Endothelial cell of umbilical vein (primary cell): ENCODE results near the gene KIF25. TPM values are rescaled to one million over a fixed set of nuclear protein-coding genes. Genes with fewer than 3 reads are reported as not detected.

Experiments used
- BruUV-seq: library from RNA; stranded (reverse); fragments of 400-500 nt; replicated peaks from 2 replicates; lab custom pipeline; 2021; lab: Mats Ljungman, UMichigan
- CTCF ChIA-PET: fragments of 300-600, 350-600 bp; sonication (Branson Sonifier 250); formaldehyde crosslinking; loops from one replicate; lab custom pipeline; 2021; ENCODE audit warnings: antibody characterized with exemption, inconsistent platforms; lab: Charles Lee
- POLR2A ChIA-PET: fragments of 300-600, 350-600 bp; sonication (Branson Sonifier 250); formaldehyde crosslinking; loops from one replicate; lab custom pipeline; 2021; ENCODE audit warnings: antibody characterized with exemption, inconsistent platforms; lab: Charles Lee
- DNase-seq: peaks from one replicate; pipeline ENCODE4 v3.0.0-alpha.2; 2011; ENCODE audit warnings: low read depth, low spot score
- FAIRE-seq: peaks from 2 replicates; lab custom pipeline; 2011; peaks lifted over from hg19 to GRCh38; lab: Jason Lieb, UNC
- H2AFZ ChIP-seq: 2 replicates; pipeline ENCODE4 v1.6.0; 2012; ENCODE audit warnings: low read depth, low read length, control low read depth, inconsistent platforms
- H3K27ac ChIP-seq: 2 replicates; pipeline ENCODE4 v1.5.1; 2011; ENCODE audit warnings: low read depth, mild to moderate bottlenecking, control low read depth, low read length, moderate library complexity; ENCODE audit not compliant: insufficient read depth
- H3K27me3 ChIP-seq, 2 experiments: 2 replicates each; pipeline versions ENCODE4 v1.6.0 to v1.6.1; 2011; ENCODE audit warnings: low read length in 2 of 2, mixed read lengths in 1 of 2; ENCODE audit not compliant: control insufficient read depth in 2 of 2, insufficient read depth in 2 of 2
- H3K36me3 ChIP-seq, 2 experiments: 2 replicates in 1 of 2; 3 replicates in 1 of 2; pipeline ENCODE4 v1.5.1; 2011; ENCODE audit warnings: low read length in 2 of 2, mild to moderate bottlenecking in 1 of 2, moderate library complexity in 1 of 2; ENCODE audit not compliant: control insufficient read depth in 2 of 2, insufficient read depth in 2 of 2; ENCODE audit errors: extremely low read depth in 1 of 2
- H3K4me1 ChIP-seq: 3 replicates; pipeline ENCODE4 v1.5.1; 2011; ENCODE audit warnings: mild to moderate bottlenecking, low read length; ENCODE audit not compliant: control insufficient read depth, insufficient read depth; ENCODE audit errors: extremely low read depth
- H3K4me2 ChIP-seq: 2 replicates; pipeline ENCODE4 v1.6.1; 2011; ENCODE audit warnings: low read length, control low read depth, mixed read lengths; ENCODE audit not compliant: insufficient read depth
- H3K4me3 ChIP-seq, 3 experiments: fragments of 200-600 bp in 1 of 3; sonication (generic), shearing (Covaris generic) in 1 of 3; replicated peaks in 1 of 3; 2 replicates each; pipeline ENCODE4 v1.5.1; 2011 to 2016; ENCODE audit warnings: control low read depth in 3 of 3, low read length in 3 of 3, mild to moderate bottlenecking in 2 of 3, inconsistent platforms in 1 of 3, low read depth in 1 of 3, moderate library complexity in 1 of 3; ENCODE audit not compliant: insufficient read depth in 1 of 3
- H3K79me2 ChIP-seq: 2 replicates; pipeline ENCODE4 v1.6.0; 2012; ENCODE audit warnings: low read length, inconsistent platforms; ENCODE audit not compliant: control insufficient read depth, insufficient read depth
- H3K9ac ChIP-seq: replicated peaks from 2 replicates; pipeline ENCODE3; 2011; ENCODE audit warnings: low read length, control low read depth; ENCODE audit not compliant: insufficient read depth; ENCODE audit errors: extremely low read depth
- H3K9me1 ChIP-seq: replicated peaks from 3 replicates; pipeline ENCODE4 v1.6.0; 2011; ENCODE audit warnings: mild to moderate bottlenecking, low read length; ENCODE audit not compliant: control insufficient read depth, insufficient read depth; ENCODE audit errors: extremely low read depth
- H3K9me3 ChIP-seq: replicated peaks from 2 replicates; pipeline ENCODE4 v1.5.1; 2012; ENCODE audit warnings: low read length, inconsistent platforms; ENCODE audit not compliant: control insufficient read depth, insufficient read depth
- H4K20me1 ChIP-seq: replicated peaks from 2 replicates; pipeline ENCODE3; 2011; ENCODE audit warnings: mild to moderate bottlenecking, low read length; ENCODE audit not compliant: control insufficient read depth, insufficient read depth; ENCODE audit errors: extremely low read depth
- EZH2 ChIP-seq: IDR thresholded peaks from 2 replicates; pipeline ENCODE4 v1.6.1; 2012; ENCODE audit warnings: borderline replicate concordance, low read depth, mild to moderate bottlenecking, moderate library complexity, low read length, inconsistent platforms; ENCODE audit not compliant: severe bottlenecking
- FOS ChIP-seq: IDR thresholded peaks from 2 replicates; pipeline ENCODE4 v1.6.1; 2011; ENCODE audit warnings: mild to moderate bottlenecking, low read length, moderate library complexity, borderline replicate concordance; ENCODE audit not compliant: insufficient read depth
- GATA2 ChIP-seq: IDR thresholded peaks from 2 replicates; pipeline ENCODE4 v1.7.0; 2011; ENCODE audit warnings: low read depth, mild to moderate bottlenecking, moderate library complexity, mixed read lengths, low read length; ENCODE audit not compliant: insufficient read length, insufficient read depth
- JUN ChIP-seq: IDR thresholded peaks from 2 replicates; pipeline ENCODE4 v1.6.1; 2011; ENCODE audit warnings: borderline replicate concordance, low read depth; ENCODE audit not compliant: insufficient read length, insufficient read depth
- MYC ChIP-seq: IDR thresholded peaks from one replicate; pipeline ENCODE4 v1.6.1; 2011; ENCODE audit warnings: mild to moderate bottlenecking, low read depth, low read length
- POLR2A ChIP-seq: IDR thresholded peaks from 2 replicates; pipeline ENCODE4 v1.6.1; 2012; ENCODE audit warnings: low read depth, mild to moderate bottlenecking, control low read depth, low read length
- POLR2AphosphoS5 ChIP-seq: IDR thresholded peaks from 2 replicates; pipeline ENCODE4 v1.6.1; 2012; ENCODE audit warnings: low read depth, mild to moderate bottlenecking, control low read depth, low read length, moderate library complexity; ENCODE audit not compliant: insufficient read depth
- dilution Hi-C: fragments of 300-500 bp; cut with MboI; formaldehyde crosslinking; loops from one replicate; pipeline ENCODE4 v1.15.0; 2019; ENCODE audit warnings: low sequenced_read_pairs; ENCODE audit not compliant: extremely low pct_ligation_motif_present
- intact Hi-C: fragments of 100-400 bp; cut with micrococcal nuclease; formaldehyde crosslinking; loops from one replicate; pipeline ENCODE4 v1.10.0; 2022
- polyA plus RNA-seq, 4 experiments: library from polyadenylated mRNA; depleted of rRNA in 3 of 4; stranded (reverse) in 3 of 4; unstranded in 1 of 4; fragments of >200 nt; gene quantifications; 2 replicates each; pipeline versions ENCODE4 v1.2.1 to v1.2.3, GENCODE V29; 2011 to 2012; ENCODE audit warnings: missing spikeins in 1 of 4
- total RNA-seq: library from RNA; stranded (reverse); gene quantifications from 2 replicates; pipeline ENCODE4 v1.2.3, GENCODE V29; 2021
- TF ChIP-seq, protein P1 (sequence below): IDR thresholded peaks from 2 replicates; pipeline ENCODE4 v1.6.1; 2011; ENCODE audit not compliant: insufficient read depth, insufficient read length
- TF ChIP-seq, protein P2 (sequence below), 2 donors: IDR thresholded peaks; 1 replicate in 1 of 2; 2 replicates in 1 of 2; pipeline ENCODE4 v1.5.1; 2011; ENCODE audit warnings: low read length in 2 of 2, mild to moderate bottlenecking in 2 of 2, moderate library complexity in 2 of 2, control low read depth in 1 of 2, inconsistent platforms in 1 of 2, low read depth in 1 of 2; ENCODE audit not compliant: insufficient read depth in 1 of 2; ENCODE audit errors: extremely low read depth in 1 of 2

KIF25 gene
- total and polyA plus RNA-seq, 2 donors (not counting 3 experiments of a cell fraction or from before 2014, with no cell fraction given): not detected

DNA sequence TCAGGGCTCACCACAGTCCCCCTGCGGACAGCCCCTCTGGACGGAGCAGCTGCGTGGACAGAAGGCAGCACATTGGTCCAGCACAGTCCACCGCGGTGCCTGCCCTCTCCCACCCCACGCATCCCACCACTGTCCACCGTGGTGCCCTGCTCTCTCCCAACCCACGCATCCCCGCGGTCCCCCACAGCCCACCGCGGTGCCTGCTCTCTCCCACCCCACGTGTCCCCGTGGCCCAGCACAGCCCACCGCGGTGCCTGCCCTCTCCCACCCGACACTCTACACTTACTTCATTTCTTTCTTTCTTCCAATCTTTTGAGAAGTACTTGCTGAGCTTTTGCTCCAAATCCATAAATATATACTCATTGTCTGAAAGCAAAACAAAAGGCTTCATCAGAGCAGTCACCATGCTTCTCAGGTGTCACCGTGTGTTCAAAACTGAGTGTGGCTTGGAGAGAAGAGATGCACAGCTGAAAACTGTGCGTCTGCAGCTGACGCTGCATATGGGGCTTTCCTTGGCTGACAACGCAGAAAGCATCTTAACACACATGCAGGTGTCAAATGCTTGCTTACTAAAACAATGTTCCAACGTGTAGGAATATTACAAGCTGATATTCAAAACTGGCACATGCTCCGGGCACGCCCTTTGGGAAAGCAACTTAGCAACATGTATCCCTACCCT, 69.7 kb downstream of the KIF25 start:
- CTCF ChIA-PET: no interaction called here

More for the DNA sequence above, 69.7 kb downstream of the KIF25 start:
- H3K9ac ChIP-seq: no peak overlapping the region
- no peaks in the 10 kb centered on the region for H3K79me2 ChIP-seq
- H3K27me3 ChIP-seq: no peaks in the 10 kb centered on the region
- dilution Hi-C loops (no loop called here), intact Hi-C loops (no loop called here)
- H3K4me2 ChIP-seq: no peak overlapping the region
- no peaks in the 10 kb centered on the region for H3K4me1 ChIP-seq
- no peak overlapping the region for H2AFZ ChIP-seq
- H3K9me1 ChIP-seq: no peaks in the 10 kb centered on the region
- H3K27ac ChIP-seq: no peak overlapping the region
- no peaks in the 10 kb centered on the region for H3K9me3 ChIP-seq
- POLR2A ChIA-PET: no interaction called here
- no peak for DNase-seq
- H3K36me3 ChIP-seq: no peaks in the 10 kb centered on the region
- H3K4me3 ChIP-seq: no peak overlapping the region
- H4K20me1 ChIP-seq: no peaks in the 10 kb centered on the region
- no peak for FAIRE-seq
- TF ChIP-seq, protein P1, sequence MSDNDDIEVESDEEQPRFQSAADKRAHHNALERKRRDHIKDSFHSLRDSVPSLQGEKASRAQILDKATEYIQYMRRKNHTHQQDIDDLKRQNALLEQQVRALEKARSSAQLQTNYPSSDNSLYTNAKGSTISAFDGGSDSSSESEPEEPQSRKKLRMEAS: no peak
- no peak for TF ChIP-seq FOS
- no peak for TF ChIP-seq GATA2
- TF ChIP-seq POLR2AphosphoS5: no peak
- TF ChIP-seq, protein P2, sequence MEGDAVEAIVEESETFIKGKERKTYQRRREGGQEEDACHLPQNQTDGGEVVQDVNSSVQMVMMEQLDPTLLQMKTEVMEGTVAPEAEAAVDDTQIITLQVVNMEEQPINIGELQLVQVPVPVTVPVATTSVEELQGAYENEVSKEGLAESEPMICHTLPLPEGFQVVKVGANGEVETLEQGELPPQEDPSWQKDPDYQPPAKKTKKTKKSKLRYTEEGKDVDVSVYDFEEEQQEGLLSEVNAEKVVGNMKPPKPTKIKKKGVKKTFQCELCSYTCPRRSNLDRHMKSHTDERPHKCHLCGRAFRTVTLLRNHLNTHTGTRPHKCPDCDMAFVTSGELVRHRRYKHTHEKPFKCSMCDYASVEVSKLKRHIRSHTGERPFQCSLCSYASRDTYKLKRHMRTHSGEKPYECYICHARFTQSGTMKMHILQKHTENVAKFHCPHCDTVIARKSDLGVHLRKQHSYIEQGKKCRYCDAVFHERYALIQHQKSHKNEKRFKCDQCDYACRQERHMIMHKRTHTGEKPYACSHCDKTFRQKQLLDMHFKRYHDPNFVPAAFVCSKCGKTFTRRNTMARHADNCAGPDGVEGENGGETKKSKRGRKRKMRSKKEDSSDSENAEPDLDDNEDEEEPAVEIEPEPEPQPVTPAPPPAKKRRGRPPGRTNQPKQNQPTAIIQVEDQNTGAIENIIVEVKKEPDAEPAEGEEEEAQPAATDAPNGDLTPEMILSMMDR (IDR thresholded peaks at IDR 0.05; ENCODE audit: extremely low read depth in 1 of 2, insufficient read depth in 1 of 2, low read depth in 1 of 2, low read length in 2 of 2): no peak
- TF ChIP-seq POLR2A: no peak
- TF ChIP-seq JUN: no peak
- no peak for TF ChIP-seq MYC
- TF ChIP-seq EZH2: no peak
- BruUV-seq: no TSS peak
